ENCODE measurements around the gene MIB1.
A peak's percentile ranks its signal among the peaks of the same experiment; 100 is the strongest.

Gene MIB1

GRCh38 chr18:21747268-21747667 is 6.7 kb downstream of the MIB1 start:
- H3K27me3 ChIP-seq (replicated peaks; ENCODE audit: control insufficient read depth, insufficient read depth, low read length), result no peaks in the 10 kb centered on the region
- H3K36me3 ChIP-seq (ENCODE audit: control insufficient read depth, insufficient read depth, low read length, severe bottlenecking), result no peaks in the 10 kb centered on the region
- H3K9ac ChIP-seq (ENCODE audit: low read length), result no peak overlapping the region
- peaks cover 11% of the 10 kb centered on the region for H3K4me1 ChIP-seq (ENCODE audit: control insufficient read depth, insufficient read depth, low read length)
- DNase-seq (ENCODE audit: low read depth), result no peak
- H3K9me3 ChIP-seq (ENCODE audit: control insufficient read depth, low read length), result no peaks in the 10 kb centered on the region
- no peak overlapping the region for H3K4me3 ChIP-seq (ENCODE audit: low read length)

GRCh38 chr18:21747764-21748693 is 7.4 kb downstream of the MIB1 start:
- Histone ChIP-seq H3K4me1 (ENCODE audit: control insufficient read depth, insufficient read depth, low read length) (peaks cover 10% of the 10 kb centered on the region), H3K36me3 (ENCODE audit: control insufficient read depth, insufficient read depth, low read length, severe bottlenecking) (no peaks in the 10 kb centered on the region), H3K9ac (ENCODE audit: low read length) (no peak overlapping the region), H3K4me3 (ENCODE audit: low read length) (no peak overlapping the region), H3K27me3 (replicated peaks; ENCODE audit: control insufficient read depth, insufficient read depth, low read length) (no peaks in the 10 kb centered on the region), H3K9me3 (ENCODE audit: control insufficient read depth, low read length) (no peaks in the 10 kb centered on the region)
- no peak for DNase-seq (ENCODE audit: low read depth)

DNA sequence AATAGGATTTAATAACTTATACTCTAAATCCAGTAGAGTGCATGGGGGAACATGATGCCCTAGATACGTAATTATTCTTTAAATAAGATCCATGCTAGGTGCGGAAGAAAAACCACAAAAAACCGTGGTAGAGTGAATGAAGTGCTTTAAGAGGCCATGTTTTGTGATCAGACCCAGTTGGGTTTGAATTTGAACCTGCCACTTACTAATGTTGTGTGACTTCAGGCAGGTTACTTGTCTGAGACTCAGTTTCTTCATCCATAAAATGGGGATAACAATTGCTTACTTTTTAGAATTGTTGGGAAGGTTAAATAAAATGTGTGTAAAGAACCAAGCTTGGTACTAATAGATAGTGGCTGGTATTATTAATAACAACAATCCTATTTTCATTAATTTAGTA is 17.2 kb downstream of the MIB1 start:
- no peak for DNase-seq (ENCODE audit: low read depth)
- no peaks in the 10 kb centered on the region for H3K36me3 ChIP-seq (ENCODE audit: control insufficient read depth, insufficient read depth, low read length, severe bottlenecking)
- no peaks in the 10 kb centered on the region for H3K27me3 ChIP-seq (replicated peaks; ENCODE audit: control insufficient read depth, insufficient read depth, low read length)
- H3K4me1 ChIP-seq (ENCODE audit: control insufficient read depth, insufficient read depth, low read length), result no peaks in the 10 kb centered on the region
- H3K9ac ChIP-seq (ENCODE audit: low read length), result no peak overlapping the region
- no peak overlapping the region for H3K4me3 ChIP-seq (ENCODE audit: low read length)
- no peaks in the 10 kb centered on the region for H3K9me3 ChIP-seq (ENCODE audit: control insufficient read depth, low read length)

DNA sequence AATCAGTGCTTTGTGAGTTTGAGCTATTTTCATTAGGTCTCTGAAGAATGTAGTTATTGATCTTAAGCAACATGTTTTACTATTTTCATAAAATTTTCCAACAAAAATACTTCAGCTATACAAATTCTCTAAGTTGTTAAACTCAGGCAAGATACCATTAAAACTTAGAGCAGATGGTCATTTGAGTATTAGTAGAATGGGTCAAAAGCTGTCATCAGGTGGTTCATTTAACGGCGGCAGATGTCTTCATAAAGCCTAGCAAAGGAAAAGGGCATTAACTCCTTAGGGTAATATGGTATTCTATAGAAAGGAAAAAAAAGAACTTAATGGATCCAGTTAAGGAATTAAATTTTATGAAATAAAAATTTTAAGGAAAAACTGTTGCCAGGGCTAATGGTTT is 19.2 kb downstream of the MIB1 start:
- Histone ChIP-seq H3K4me3 (ENCODE audit: low read length) (no peak overlapping the region), H3K9ac (ENCODE audit: low read length) (no peak overlapping the region), H3K36me3 (ENCODE audit: control insufficient read depth, insufficient read depth, low read length, severe bottlenecking) (no peaks in the 10 kb centered on the region), H3K9me3 (ENCODE audit: control insufficient read depth, low read length) (no peaks in the 10 kb centered on the region), H3K27me3 (replicated peaks; ENCODE audit: control insufficient read depth, insufficient read depth, low read length) (no peaks in the 10 kb centered on the region), H3K4me1 (ENCODE audit: control insufficient read depth, insufficient read depth, low read length) (peaks cover 4% of the 10 kb centered on the region)
- no peak for DNase-seq (ENCODE audit: low read depth)

DNA sequence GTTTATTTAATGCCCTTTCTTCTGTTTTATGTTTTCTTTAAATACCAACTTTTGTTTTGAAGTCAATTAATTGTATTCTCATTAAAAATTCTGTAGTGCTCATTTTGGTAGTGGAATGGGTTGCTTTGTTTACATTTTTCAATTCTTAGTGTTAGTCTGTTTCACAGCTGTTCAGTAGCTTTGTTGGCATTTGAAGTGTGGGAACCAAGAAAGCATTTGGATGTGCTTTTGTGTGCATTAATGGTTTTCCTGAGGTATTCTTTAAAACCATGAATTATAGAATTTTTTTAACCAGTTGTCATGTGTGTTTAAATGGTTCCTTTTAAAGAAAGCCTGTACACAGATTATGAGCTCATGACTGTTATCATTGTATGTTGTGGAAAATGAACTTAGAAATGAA is 19.7 kb downstream of the MIB1 start:
- DNase-seq (ENCODE audit: low read depth), result peak; percentile 21
- Histone ChIP-seq H3K27me3 (replicated peaks; ENCODE audit: control insufficient read depth, insufficient read depth, low read length) (no peaks in the 10 kb centered on the region), H3K36me3 (ENCODE audit: control insufficient read depth, insufficient read depth, low read length, severe bottlenecking) (no peaks in the 10 kb centered on the region), H3K9me3 (ENCODE audit: control insufficient read depth, low read length) (no peaks in the 10 kb centered on the region), H3K4me1 (ENCODE audit: control insufficient read depth, insufficient read depth, low read length) (peaks cover 4% of the 10 kb centered on the region), H3K9ac (ENCODE audit: low read length) (no peak overlapping the region), H3K4me3 (ENCODE audit: low read length) (no peak overlapping the region)

GRCh38 chr18:21761471-21762115 is 21.0 kb downstream of the MIB1 start:
- Histone ChIP-seq H3K4me1 (ENCODE audit: control insufficient read depth, insufficient read depth, low read length) (peaks cover 4% of the 10 kb centered on the region), H3K4me3 (ENCODE audit: low read length) (no peak overlapping the region), H3K9ac (ENCODE audit: low read length) (no peak overlapping the region), H3K36me3 (ENCODE audit: control insufficient read depth, insufficient read depth, low read length, severe bottlenecking) (peaks cover 10% of the 10 kb centered on the region), H3K27me3 (replicated peaks; ENCODE audit: control insufficient read depth, insufficient read depth, low read length) (no peaks in the 10 kb centered on the region), H3K9me3 (ENCODE audit: control insufficient read depth, low read length) (no peaks in the 10 kb centered on the region)
- DNase-seq (ENCODE audit: low read depth), result no peak

DNA sequence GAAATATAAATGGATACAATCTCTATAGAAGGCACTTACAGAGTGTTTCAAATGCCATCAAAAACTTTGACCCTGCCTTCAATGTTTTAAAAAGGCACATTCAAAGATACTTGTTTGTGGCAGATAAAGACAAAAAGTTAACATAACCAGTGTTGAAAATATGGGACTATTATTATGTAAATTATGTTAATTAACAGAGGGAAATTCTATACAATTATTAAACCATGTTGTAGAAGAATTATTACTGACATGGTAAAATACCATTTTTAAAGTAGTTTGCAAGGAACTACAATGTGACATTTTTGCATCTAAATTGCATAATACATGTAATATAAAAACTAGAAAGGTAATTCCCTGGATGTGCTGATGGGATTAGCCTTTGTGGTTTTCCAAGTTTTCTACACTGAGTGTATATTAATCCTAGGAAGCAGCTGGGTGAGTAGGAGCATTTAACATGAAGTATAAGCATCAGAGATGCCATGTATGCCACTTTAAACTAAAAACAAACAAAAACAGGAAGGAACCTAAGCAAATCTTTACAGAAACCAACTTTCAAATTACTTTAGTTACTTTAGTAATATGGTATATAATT is 21.7 kb downstream of the MIB1 start:
- H3K9me3 ChIP-seq (ENCODE audit: control insufficient read depth, low read length), result no peaks in the 10 kb centered on the region
- H3K27me3 ChIP-seq (replicated peaks; ENCODE audit: control insufficient read depth, insufficient read depth, low read length), result no peaks in the 10 kb centered on the region
- no peak overlapping the region for H3K4me3 ChIP-seq (ENCODE audit: low read length)
- no peak overlapping the region for H3K9ac ChIP-seq (ENCODE audit: low read length)
- H3K4me1 ChIP-seq (ENCODE audit: control insufficient read depth, insufficient read depth, low read length), result peaks cover 4% of the 10 kb centered on the region
- no peak for DNase-seq (ENCODE audit: low read depth)
- H3K36me3 ChIP-seq (ENCODE audit: control insufficient read depth, insufficient read depth, low read length, severe bottlenecking), result peaks cover 11% of the 10 kb centered on the region

- no peak for DNase-seq (ENCODE audit: low read depth)
- Histone ChIP-seq H3K9me3 (ENCODE audit: control insufficient read depth, low read length) (no peaks in the 10 kb centered on the region), H3K4me1 (ENCODE audit: control insufficient read depth, insufficient read depth, low read length) (peaks cover 5% of the 10 kb centered on the region), H3K27me3 (replicated peaks; ENCODE audit: control insufficient read depth, insufficient read depth, low read length) (no peaks in the 10 kb centered on the region), H3K4me3 (ENCODE audit: low read length) (no peak overlapping the region), H3K36me3 (ENCODE audit: control insufficient read depth, insufficient read depth, low read length, severe bottlenecking) (peaks cover 17% of the 10 kb centered on the region), H3K9ac (ENCODE audit: low read length) (no peak overlapping the region)
Observed at GRCh38 chr18:21763846-21764646, 23.5 kb downstream of the MIB1 start.

- Histone ChIP-seq H3K4me1 (ENCODE audit: control insufficient read depth, insufficient read depth, low read length) (peaks cover 9% of the 10 kb centered on the region), H3K36me3 (ENCODE audit: control insufficient read depth, insufficient read depth, low read length, severe bottlenecking) (peaks cover 27% of the 10 kb centered on the region), H3K27me3 (replicated peaks; ENCODE audit: control insufficient read depth, insufficient read depth, low read length) (no peaks in the 10 kb centered on the region), H3K9me3 (ENCODE audit: control insufficient read depth, low read length) (no peaks in the 10 kb centered on the region), H3K4me3 (ENCODE audit: low read length) (no peak overlapping the region), H3K9ac (ENCODE audit: low read length) (no peak overlapping the region)
- DNase-seq (ENCODE audit: low read depth), result no peak
Observed at GRCh38 chr18:21769206-21769605, 28.6 kb downstream of the MIB1 start.

- Histone ChIP-seq H3K9ac (ENCODE audit: low read length) (no peak overlapping the region), H3K9me3 (ENCODE audit: control insufficient read depth, low read length) (no peaks in the 10 kb centered on the region), H3K4me1 (ENCODE audit: control insufficient read depth, insufficient read depth, low read length) (peaks cover under 1% of the 10 kb centered on the region), H3K4me3 (ENCODE audit: low read length) (no peak overlapping the region), H3K36me3 (ENCODE audit: control insufficient read depth, insufficient read depth, low read length, severe bottlenecking) (peaks cover 23% of the 10 kb centered on the region), H3K27me3 (replicated peaks; ENCODE audit: control insufficient read depth, insufficient read depth, low read length) (no peaks in the 10 kb centered on the region)
- no peak for DNase-seq (ENCODE audit: low read depth)
Observed at GRCh38 chr18:21774722-21775121, 34.1 kb downstream of the MIB1 start.

GRCh38 chr18:21777814-21778213 is 37.2 kb downstream of the MIB1 start:
- Histone ChIP-seq H3K36me3 (ENCODE audit: control insufficient read depth, insufficient read depth, low read length, severe bottlenecking) (peaks cover 33% of the 10 kb centered on the region), H3K9ac (ENCODE audit: low read length) (no peak overlapping the region), H3K27me3 (replicated peaks; ENCODE audit: control insufficient read depth, insufficient read depth, low read length) (no peaks in the 10 kb centered on the region), H3K4me3 (ENCODE audit: low read length) (no peak overlapping the region), H3K9me3 (ENCODE audit: control insufficient read depth, low read length) (no peaks in the 10 kb centered on the region), H3K4me1 (ENCODE audit: control insufficient read depth, insufficient read depth, low read length) (no peaks in the 10 kb centered on the region)
- peak; percentile 60 for DNase-seq (ENCODE audit: low read depth)

All from adipocyte (in vitro differentiated cells).